GM19023 (cell line): Measurements from ENCODE around the gene CCND2.

Source experiments
- ATAC-seq: cut with Tn5 transposase; IDR thresholded peaks from one replicate; pipeline ENCODE4 v1.9.1; 2021; ENCODE audit warnings: mild to moderate bottlenecking, moderate library complexity; ENCODE audit not compliant: unreplicated experiment

Gene CCND2

GRCh38 chr12:4256043-4256826 is 17.3 kb upstream of the CCND2 start:
- ATAC-seq, result no peak

- ATAC-seq, result no peak
Observed at GRCh38 chr12:4257442-4257841, 16.1 kb upstream of the CCND2 start.

- ATAC-seq, result no peak
Observed at GRCh38 chr12:4259099-4259498, 14.5 kb upstream of the CCND2 start.

- ATAC-seq, result peak; percentile 69
Observed at GRCh38 chr12:4261655-4262054, 11.9 kb upstream of the CCND2 start.

GRCh38 chr12:4265280-4265679 is 8.3 kb upstream of the CCND2 start:
- no peak for ATAC-seq

- ATAC-seq, result no peak
Observed at GRCh38 chr12:4266990-4267389, 6.6 kb upstream of the CCND2 start.

GRCh38 chr12:4267704-4268328 is 5.7 kb upstream of the CCND2 start:
- ATAC-seq, result no peak

GRCh38 chr12:4268329-4269181 is 5.0 kb upstream of the CCND2 start:
- no peak for ATAC-seq

GRCh38 chr12:4269279-4269991 is 4.1 kb upstream of the CCND2 start:
- no peak for ATAC-seq

- ATAC-seq, result no peak
Observed at GRCh38 chr12:4270016-4270830, 3.3 kb upstream of the CCND2 start.

- ATAC-seq, result no peak
Observed at GRCh38 chr12:4270831-4271716, 2.5 kb upstream of the CCND2 start.

- ATAC-seq, result peak; percentile 40
Observed at GRCh38 chr12:4271717-4272423, 1.7 kb upstream of the CCND2 start.

GRCh38 chr12:4272424-4273272 is 914 bp upstream of the CCND2 start:
- ATAC-seq, result peak; percentile 5

GRCh38 chr12:4273273-4273651 is 300 bp upstream of the CCND2 start:
- ATAC-seq, result no peak

GRCh38 chr12:4274396-4275015 is 944 bp downstream of the CCND2 start:
- no peak for ATAC-seq

- ATAC-seq, result no peak
Observed at GRCh38 chr12:4275016-4275869, 1.7 kb downstream of the CCND2 start.
